ENCODE measurements around the gene ZIM2. TPM values are rescaled to one million over a fixed set of nuclear protein-coding genes. Genes with fewer than 3 reads are reported as not detected.
"Not testable (repeated sequence)": the region's sequence is repeated elsewhere in the genome, so short reads cannot be mapped to it uniquely, and the experiment has no call there.

Gene ZIM2
- not detected in 2 replicates for total RNA-seq (2014; rRNA removed; shearing (Covaris generic))
- not detected in 2 replicates for polyA plus RNA-seq (2015; cell fraction: cytosol; rRNA removed)
- polyA plus RNA-seq (2015; cell fraction: nucleus; rRNA removed): not detected in 2 replicates

DNA sequence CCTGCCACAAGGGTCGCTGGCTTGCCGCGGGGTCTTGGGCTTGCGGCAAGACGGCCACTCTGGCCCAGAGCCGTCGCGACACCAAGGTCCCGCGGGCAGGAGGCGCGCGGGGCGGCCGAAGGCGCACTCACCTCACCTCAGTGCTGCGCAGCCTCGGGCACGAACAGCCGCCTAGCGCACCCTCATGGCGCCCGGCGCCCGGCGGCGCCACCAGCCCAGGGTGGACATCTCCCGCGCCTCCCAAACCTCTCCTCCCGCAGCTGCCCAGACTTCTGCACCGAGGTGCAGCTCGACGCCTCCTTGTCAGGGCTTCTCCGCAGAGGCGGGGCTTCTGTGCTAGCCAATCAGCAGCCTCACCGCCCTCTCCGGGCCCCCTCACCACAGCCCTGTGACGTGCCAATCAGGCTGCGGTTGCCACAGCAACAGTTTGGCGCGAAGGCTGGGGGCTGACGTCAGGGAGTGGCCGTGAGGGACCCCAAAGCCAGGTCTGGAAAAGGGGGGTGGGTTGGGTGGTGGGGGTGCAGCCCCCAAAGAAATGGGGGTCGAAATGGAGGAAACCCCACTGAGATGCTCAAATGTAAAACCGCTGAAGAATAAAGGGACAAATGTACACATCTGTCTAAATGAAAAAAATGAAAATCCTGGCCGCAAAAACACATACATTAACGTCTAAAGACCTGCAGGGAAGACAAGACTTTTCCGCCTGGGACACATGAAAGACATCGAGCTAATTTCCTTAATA lies at the start of gene ZIM2, which contains the start of gene PEG3:
Gene ZIM2, minus strand, starts transcription at position 276 of the 742 bp plus-strand sequence. CDS start 16,449 bp downstream, outside the sequence.
Gene PEG3, minus strand, starts transcription at position 276 of the 742 bp plus-strand sequence. CDS start 16,071 bp downstream, outside the sequence.
- DNase-seq (ENCODE audit: low read depth, low spot score): no peak
- in situ Hi-C loops (cut with HindIII; ENCODE audit: low pct_unique_long_range_greater_than_20kb, low sequenced_read_pairs): no loop called here

- in situ Hi-C loops (cut with HindIII; ENCODE audit: low pct_unique_long_range_greater_than_20kb, low sequenced_read_pairs): no loop called here
- no peak for DNase-seq (ENCODE audit: low read depth, low spot score)
Observed at GRCh38 chr19:56885173-56885985, 44.9 kb upstream of the ZIM2 start.

GRCh38 chr19:56884441-56884840 lies 43.9 kb upstream of the ZIM2 start:
- DNase-seq (ENCODE audit: low read depth, low spot score): no peak
- in situ Hi-C loops (cut with HindIII; ENCODE audit: low pct_unique_long_range_greater_than_20kb, low sequenced_read_pairs): no loop called here

DNA sequence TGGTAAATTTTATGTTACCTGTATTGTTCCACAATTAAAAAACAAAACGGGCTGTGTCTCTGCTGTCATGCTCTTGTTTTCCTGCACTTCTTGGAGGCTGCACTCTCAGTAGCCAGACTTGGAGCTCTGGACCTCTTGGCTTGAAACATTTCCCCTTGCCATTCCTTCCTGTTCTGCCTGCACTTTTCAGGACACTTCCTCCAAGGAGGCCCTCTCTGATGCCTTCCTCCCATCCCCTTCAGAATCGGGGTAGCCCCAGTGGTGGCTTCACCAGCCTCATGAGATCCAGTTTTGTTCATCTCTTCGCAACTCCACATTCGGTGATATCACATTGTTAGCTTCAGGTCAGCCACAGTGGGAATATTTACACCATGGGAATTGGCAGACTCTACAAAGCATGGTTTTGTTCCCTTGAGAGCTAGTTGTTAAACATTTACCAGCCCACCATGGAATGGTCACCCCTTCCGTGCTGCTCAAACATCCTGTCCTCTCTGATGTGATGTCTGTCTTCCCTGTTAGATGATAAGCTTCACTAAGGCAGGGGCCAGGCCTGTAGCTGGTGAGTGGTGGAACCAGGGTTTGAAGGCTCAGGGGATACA lies 40.2 kb upstream of the ZIM2 start:
- in situ Hi-C loops (cut with HindIII; ENCODE audit: low pct_unique_long_range_greater_than_20kb, low sequenced_read_pairs): no loop called here
- DNase-seq (ENCODE audit: low read depth, low spot score): no peak

DNA sequence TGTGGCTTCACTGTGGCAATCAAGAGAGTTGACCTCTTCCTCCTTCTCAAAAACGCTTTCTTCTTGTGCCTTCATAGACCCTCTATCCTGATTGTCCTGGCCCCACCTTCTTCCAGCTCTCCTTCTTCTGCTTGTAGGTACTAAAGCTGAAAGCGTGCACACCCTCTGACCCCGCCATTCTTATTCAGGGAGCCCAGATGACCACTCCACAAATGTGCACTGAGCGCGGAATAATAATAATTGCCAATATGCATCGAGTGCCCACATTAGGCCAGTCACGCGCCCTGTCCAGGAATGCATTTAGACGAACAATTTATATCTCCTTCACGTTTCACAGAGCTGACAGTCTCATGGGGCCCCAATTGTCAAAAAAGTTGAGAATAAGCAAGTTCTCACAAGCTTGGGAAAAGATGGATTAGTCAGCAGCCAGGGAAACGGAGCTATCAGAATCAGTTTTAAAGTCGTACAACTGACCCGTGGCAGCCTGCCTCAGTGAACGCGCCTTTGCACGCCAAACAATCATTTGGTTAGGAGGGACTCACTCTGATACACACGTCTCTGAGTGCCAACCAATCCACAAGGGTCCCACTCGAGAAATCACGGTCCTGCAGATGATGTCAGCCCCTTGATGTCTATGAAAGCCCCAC lies 36.7 kb upstream of the ZIM2 start:
- in situ Hi-C loops (cut with HindIII; ENCODE audit: low pct_unique_long_range_greater_than_20kb, low sequenced_read_pairs): no loop called here
- DNase-seq (ENCODE audit: low read depth, low spot score): no peak

DNA sequence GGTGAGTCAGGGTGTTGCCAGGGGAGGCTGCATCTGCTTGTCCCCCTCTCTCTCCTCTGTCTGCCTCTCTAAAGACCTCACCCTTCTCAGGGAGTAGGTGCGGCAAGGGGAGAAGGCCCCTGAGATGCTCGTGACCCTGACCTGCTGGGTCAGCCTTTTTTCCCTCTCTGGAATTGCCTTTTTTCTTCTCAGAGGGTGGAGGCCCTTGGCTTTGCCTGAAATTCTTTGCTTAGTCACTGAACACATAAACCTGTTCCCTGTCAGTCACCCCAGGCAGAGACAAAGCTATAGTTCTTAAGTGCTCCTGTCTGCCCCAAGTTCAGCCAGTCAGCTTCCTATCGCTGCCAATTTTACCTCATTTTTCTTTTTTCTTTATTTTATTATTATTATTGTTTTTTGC lies 35.2 kb upstream of the ZIM2 start:
- DNase-seq (ENCODE audit: low read depth, low spot score): no peak
- in situ Hi-C loops (cut with HindIII; ENCODE audit: low pct_unique_long_range_greater_than_20kb, low sequenced_read_pairs): no loop called here

DNA sequence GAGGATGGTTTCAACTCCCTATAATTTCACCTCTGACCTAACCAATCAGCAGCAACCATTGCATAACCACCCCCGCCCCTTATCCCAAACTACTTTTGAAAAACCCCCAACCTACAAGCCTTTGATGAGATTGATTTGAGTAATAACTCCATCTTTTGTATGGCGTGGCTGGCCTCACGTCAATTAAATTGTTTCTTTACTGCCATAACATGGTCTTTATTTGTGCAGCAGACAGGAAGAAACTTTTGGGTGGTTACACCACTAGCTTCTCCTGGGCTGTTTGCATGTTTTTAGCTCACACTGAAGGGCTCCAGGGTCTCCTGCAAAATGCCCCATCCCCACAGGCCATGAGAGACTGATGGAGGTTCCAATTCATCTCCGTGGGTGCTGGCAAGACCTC lies 34.0 kb upstream of the ZIM2 start:
- DNase-seq (ENCODE audit: low read depth, low spot score): no peak
- in situ Hi-C loops (cut with HindIII; ENCODE audit: low pct_unique_long_range_greater_than_20kb, low sequenced_read_pairs): no loop called here

DNA sequence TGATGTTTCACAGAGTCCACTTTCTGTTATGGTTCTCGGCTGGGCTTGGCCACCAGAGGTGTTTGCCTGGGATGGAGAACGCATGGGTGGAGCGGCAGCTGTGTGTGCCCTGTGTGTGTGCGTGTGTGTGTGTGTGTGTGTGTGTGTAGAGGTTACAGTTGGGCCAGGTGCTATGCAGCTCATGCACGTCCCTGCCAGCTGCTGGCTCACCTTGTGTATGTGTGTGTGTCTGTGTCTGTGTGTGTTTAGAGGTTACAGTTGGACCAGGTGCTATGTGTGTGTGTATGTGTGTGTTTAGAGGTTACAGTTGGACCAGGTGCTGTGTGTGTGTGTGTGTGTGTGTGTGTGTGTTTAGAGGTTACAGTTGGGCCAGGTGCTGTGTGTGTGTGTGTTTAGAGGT lies 33.0 kb upstream of the ZIM2 start:
- DNase-seq (ENCODE audit: low read depth, low spot score): no peak
- in situ Hi-C loops (cut with HindIII; ENCODE audit: low pct_unique_long_range_greater_than_20kb, low sequenced_read_pairs): no loop called here

GRCh38 chr19:56869886-56870285 lies 29.4 kb upstream of the ZIM2 start:
- in situ Hi-C loops (cut with HindIII; ENCODE audit: low pct_unique_long_range_greater_than_20kb, low sequenced_read_pairs): no loop called here
- no peak for DNase-seq (ENCODE audit: low read depth, low spot score)

- no peak for DNase-seq (ENCODE audit: low read depth, low spot score)
- in situ Hi-C loops (cut with HindIII; ENCODE audit: low pct_unique_long_range_greater_than_20kb, low sequenced_read_pairs): no loop called here
Observed at GRCh38 chr19:56868446-56868845, 27.9 kb upstream of the ZIM2 start.

- in situ Hi-C loops (cut with HindIII; ENCODE audit: low pct_unique_long_range_greater_than_20kb, low sequenced_read_pairs): no loop called here
- DNase-seq (ENCODE audit: low read depth, low spot score): no peak
Observed at GRCh38 chr19:56866538-56866937, 26.0 kb upstream of the ZIM2 start.

GRCh38 chr19:56864443-56865125 lies 24.1 kb upstream of the ZIM2 start:
- no peak for DNase-seq (ENCODE audit: low read depth, low spot score)

DNA sequence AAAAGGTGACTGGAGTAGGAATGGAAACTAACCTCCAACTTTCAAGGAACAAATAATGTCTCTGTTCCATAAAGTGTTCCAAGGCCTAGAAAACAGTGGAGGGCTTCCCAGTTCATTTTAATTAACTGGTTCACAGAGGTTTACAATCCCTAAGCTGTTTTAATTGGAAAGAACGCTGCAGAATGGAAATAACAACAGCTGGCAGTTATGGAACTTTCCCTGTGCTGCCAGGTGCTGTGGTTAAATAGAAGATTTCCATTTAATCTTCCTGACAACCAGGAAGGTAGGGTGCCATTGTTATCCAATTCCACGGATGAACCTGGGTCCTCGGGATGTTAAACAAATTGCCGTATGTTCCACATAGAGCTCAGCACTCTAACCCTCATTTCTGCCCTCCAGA lies 22.2 kb upstream of the ZIM2 start:
- no peak for DNase-seq (ENCODE audit: low read depth, low spot score)
- in situ Hi-C loops (cut with HindIII; ENCODE audit: low pct_unique_long_range_greater_than_20kb, low sequenced_read_pairs): no loop called here

More at GRCh38 chr19:56864443-56865125, 24.1 kb upstream of the ZIM2 start:
- in situ Hi-C loops (cut with HindIII; ENCODE audit: low pct_unique_long_range_greater_than_20kb, low sequenced_read_pairs): no loop called here

GRCh38 chr19:56860409-56860808 lies 19.9 kb upstream of the ZIM2 start:
- in situ Hi-C loops (cut with HindIII; ENCODE audit: low pct_unique_long_range_greater_than_20kb, low sequenced_read_pairs); DNase-seq (ENCODE audit: low read depth, low spot score): not testable (repeated sequence)

DNA sequence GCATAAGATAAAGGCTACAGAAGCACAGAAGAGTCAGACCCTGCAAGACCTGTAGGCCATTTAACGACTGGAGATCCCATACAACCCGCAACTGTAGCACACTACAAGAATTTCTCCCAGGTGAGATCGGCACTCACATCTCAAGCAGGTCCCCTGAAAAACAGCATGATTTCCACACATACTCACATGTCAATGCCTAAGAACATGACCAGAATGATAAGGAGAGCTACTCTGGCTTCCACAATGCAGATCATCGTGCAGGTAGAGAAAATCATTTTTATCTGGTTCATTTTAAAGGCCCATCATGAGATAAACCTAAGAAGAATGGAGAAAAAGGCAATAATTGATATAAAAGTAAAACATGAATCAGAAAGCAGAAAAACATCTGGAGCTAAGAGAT lies 17.5 kb upstream of the ZIM2 start:
- DNase-seq (ENCODE audit: low read depth, low spot score): no peak
- in situ Hi-C loops (cut with HindIII; ENCODE audit: low pct_unique_long_range_greater_than_20kb, low sequenced_read_pairs): no loop called here

GRCh38 chr19:56856822-56857221 lies 16.3 kb upstream of the ZIM2 start:
- in situ Hi-C loops (cut with HindIII; ENCODE audit: low pct_unique_long_range_greater_than_20kb, low sequenced_read_pairs): no loop called here

DNA sequence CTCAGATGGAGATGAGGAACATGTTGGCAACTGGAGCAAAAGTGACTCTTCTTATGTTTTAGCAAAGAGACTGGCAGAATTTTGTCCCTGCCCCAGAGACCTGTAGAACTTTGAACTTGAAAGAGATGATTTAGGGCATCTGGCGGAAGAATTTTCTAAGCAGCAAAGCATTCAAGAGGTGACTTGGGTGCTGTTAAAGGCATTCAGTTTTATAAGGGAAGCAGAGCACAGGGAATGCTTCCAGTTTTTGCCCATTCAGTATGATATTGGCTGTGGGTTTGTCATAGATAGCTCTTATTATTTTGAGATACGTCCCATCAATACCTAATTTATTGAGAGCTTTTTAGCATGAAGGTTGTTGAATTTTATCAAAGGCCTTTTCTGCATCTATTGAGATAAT lies 11.8 kb upstream of the ZIM2 start:
- in situ Hi-C loops (cut with HindIII; ENCODE audit: low pct_unique_long_range_greater_than_20kb, low sequenced_read_pairs); DNase-seq (ENCODE audit: low read depth, low spot score): not testable (repeated sequence)

More at GRCh38 chr19:56856822-56857221, 16.3 kb upstream of the ZIM2 start:
- DNase-seq (ENCODE audit: low read depth, low spot score): no peak

Data from SK-MEL-5 (cell line).